Endothelial cell of umbilical vein (primary cell): ENCODE results near the gene MYBBP1A. TPM values are rescaled to one million over a fixed set of nuclear protein-coding genes. Genes with fewer than 3 reads are reported as not detected.
A peak's percentile ranks its signal among the peaks of the same experiment; 100 is the strongest.

ENCODE experiments used
- BruUV-seq: library from RNA; stranded (reverse); fragments of 400-500 nt; replicated peaks from 2 replicates; lab custom pipeline; 2021; lab: Mats Ljungman, UMichigan
- CTCF ChIA-PET: fragments of 300-600, 350-600 bp; sonication (Branson Sonifier 250); formaldehyde crosslinking; loops from one replicate; lab custom pipeline; 2021; ENCODE audit warnings: antibody characterized with exemption, inconsistent platforms; lab: Charles Lee
- POLR2A ChIA-PET: fragments of 300-600, 350-600 bp; sonication (Branson Sonifier 250); formaldehyde crosslinking; loops from one replicate; lab custom pipeline; 2021; ENCODE audit warnings: antibody characterized with exemption, inconsistent platforms; lab: Charles Lee
- DNase-seq: peaks from one replicate; pipeline ENCODE4 v3.0.0-alpha.2; 2011; ENCODE audit warnings: low read depth, low spot score
- FAIRE-seq: peaks from 2 replicates; lab custom pipeline; 2011; peaks lifted over from hg19 to GRCh38; lab: Jason Lieb, UNC
- H2AFZ ChIP-seq: 2 replicates; pipeline ENCODE4 v1.6.0; 2012; ENCODE audit warnings: low read depth, low read length, control low read depth, inconsistent platforms
- H3K27ac ChIP-seq: 2 replicates; pipeline ENCODE4 v1.5.1; 2011; ENCODE audit warnings: low read depth, mild to moderate bottlenecking, control low read depth, low read length, moderate library complexity; ENCODE audit not compliant: insufficient read depth
- H3K27me3 ChIP-seq, 2 experiments: 2 replicates each; pipeline versions ENCODE4 v1.6.0 to v1.6.1; 2011; ENCODE audit warnings: low read length in 2 of 2, mixed read lengths in 1 of 2; ENCODE audit not compliant: control insufficient read depth in 2 of 2, insufficient read depth in 2 of 2
- H3K36me3 ChIP-seq, 2 experiments: 2 replicates in 1 of 2; 3 replicates in 1 of 2; pipeline ENCODE4 v1.5.1; 2011; ENCODE audit warnings: low read length in 2 of 2, mild to moderate bottlenecking in 1 of 2, moderate library complexity in 1 of 2; ENCODE audit not compliant: control insufficient read depth in 2 of 2, insufficient read depth in 2 of 2; ENCODE audit errors: extremely low read depth in 1 of 2
- H3K4me1 ChIP-seq: 3 replicates; pipeline ENCODE4 v1.5.1; 2011; ENCODE audit warnings: mild to moderate bottlenecking, low read length; ENCODE audit not compliant: control insufficient read depth, insufficient read depth; ENCODE audit errors: extremely low read depth
- H3K4me2 ChIP-seq: 2 replicates; pipeline ENCODE4 v1.6.1; 2011; ENCODE audit warnings: low read length, control low read depth, mixed read lengths; ENCODE audit not compliant: insufficient read depth
- H3K4me3 ChIP-seq, 3 experiments: fragments of 200-600 bp in 1 of 3; sonication (generic), shearing (Covaris generic) in 1 of 3; replicated peaks in 1 of 3; 2 replicates each; pipeline ENCODE4 v1.5.1; 2011 to 2016; ENCODE audit warnings: control low read depth in 3 of 3, low read length in 3 of 3, mild to moderate bottlenecking in 2 of 3, inconsistent platforms in 1 of 3, low read depth in 1 of 3, moderate library complexity in 1 of 3; ENCODE audit not compliant: insufficient read depth in 1 of 3
- H3K79me2 ChIP-seq: 2 replicates; pipeline ENCODE4 v1.6.0; 2012; ENCODE audit warnings: low read length, inconsistent platforms; ENCODE audit not compliant: control insufficient read depth, insufficient read depth
- H3K9ac ChIP-seq: replicated peaks from 2 replicates; pipeline ENCODE3; 2011; ENCODE audit warnings: low read length, control low read depth; ENCODE audit not compliant: insufficient read depth; ENCODE audit errors: extremely low read depth
- H3K9me1 ChIP-seq: replicated peaks from 3 replicates; pipeline ENCODE4 v1.6.0; 2011; ENCODE audit warnings: mild to moderate bottlenecking, low read length; ENCODE audit not compliant: control insufficient read depth, insufficient read depth; ENCODE audit errors: extremely low read depth
- H3K9me3 ChIP-seq: replicated peaks from 2 replicates; pipeline ENCODE4 v1.5.1; 2012; ENCODE audit warnings: low read length, inconsistent platforms; ENCODE audit not compliant: control insufficient read depth, insufficient read depth
- H4K20me1 ChIP-seq: replicated peaks from 2 replicates; pipeline ENCODE3; 2011; ENCODE audit warnings: mild to moderate bottlenecking, low read length; ENCODE audit not compliant: control insufficient read depth, insufficient read depth; ENCODE audit errors: extremely low read depth
- CTCF ChIP-seq, 2 donors: IDR thresholded peaks; 1 replicate in 1 of 2; 2 replicates in 1 of 2; pipeline ENCODE4 v1.5.1; 2011; ENCODE audit warnings: low read length in 2 of 2, mild to moderate bottlenecking in 2 of 2, moderate library complexity in 2 of 2, control low read depth in 1 of 2, inconsistent platforms in 1 of 2, low read depth in 1 of 2; ENCODE audit not compliant: insufficient read depth in 1 of 2; ENCODE audit errors: extremely low read depth in 1 of 2
- EZH2 ChIP-seq: IDR thresholded peaks from 2 replicates; pipeline ENCODE4 v1.6.1; 2012; ENCODE audit warnings: borderline replicate concordance, low read depth, mild to moderate bottlenecking, moderate library complexity, low read length, inconsistent platforms; ENCODE audit not compliant: severe bottlenecking
- FOS ChIP-seq: IDR thresholded peaks from 2 replicates; pipeline ENCODE4 v1.6.1; 2011; ENCODE audit warnings: mild to moderate bottlenecking, low read length, moderate library complexity, borderline replicate concordance; ENCODE audit not compliant: insufficient read depth
- GATA2 ChIP-seq: IDR thresholded peaks from 2 replicates; pipeline ENCODE4 v1.7.0; 2011; ENCODE audit warnings: low read depth, mild to moderate bottlenecking, moderate library complexity, mixed read lengths, low read length; ENCODE audit not compliant: insufficient read length, insufficient read depth
- JUN ChIP-seq: IDR thresholded peaks from 2 replicates; pipeline ENCODE4 v1.6.1; 2011; ENCODE audit warnings: borderline replicate concordance, low read depth; ENCODE audit not compliant: insufficient read length, insufficient read depth
- MYC ChIP-seq: IDR thresholded peaks from one replicate; pipeline ENCODE4 v1.6.1; 2011; ENCODE audit warnings: mild to moderate bottlenecking, low read depth, low read length
- POLR2A ChIP-seq: IDR thresholded peaks from 2 replicates; pipeline ENCODE4 v1.6.1; 2012; ENCODE audit warnings: low read depth, mild to moderate bottlenecking, control low read depth, low read length
- POLR2AphosphoS5 ChIP-seq: IDR thresholded peaks from 2 replicates; pipeline ENCODE4 v1.6.1; 2012; ENCODE audit warnings: low read depth, mild to moderate bottlenecking, control low read depth, low read length, moderate library complexity; ENCODE audit not compliant: insufficient read depth
- dilution Hi-C: fragments of 300-500 bp; cut with MboI; formaldehyde crosslinking; loops from one replicate; pipeline ENCODE4 v1.15.0; 2019; ENCODE audit warnings: low sequenced_read_pairs; ENCODE audit not compliant: extremely low pct_ligation_motif_present
- intact Hi-C: fragments of 100-400 bp; cut with micrococcal nuclease; formaldehyde crosslinking; loops from one replicate; pipeline ENCODE4 v1.10.0; 2022
- polyA plus RNA-seq, 4 experiments: library from polyadenylated mRNA; depleted of rRNA in 3 of 4; stranded (reverse) in 3 of 4; unstranded in 1 of 4; fragments of >200 nt; gene quantifications; 2 replicates each; pipeline versions ENCODE4 v1.2.1 to v1.2.3, GENCODE V29; 2011 to 2012; ENCODE audit warnings: missing spikeins in 1 of 4
- total RNA-seq: library from RNA; stranded (reverse); gene quantifications from 2 replicates; pipeline ENCODE4 v1.2.3, GENCODE V29; 2021
- TF ChIP-seq, protein P1 (sequence below): IDR thresholded peaks from 2 replicates; pipeline ENCODE4 v1.6.1; 2011; ENCODE audit not compliant: insufficient read depth, insufficient read length

Gene MYBBP1A
- total and polyA plus RNA-seq, 2 donors (not counting 3 experiments of a cell fraction or from before 2014, with no cell fraction given) = 26.8 to 79.2 TPM

DNA sequence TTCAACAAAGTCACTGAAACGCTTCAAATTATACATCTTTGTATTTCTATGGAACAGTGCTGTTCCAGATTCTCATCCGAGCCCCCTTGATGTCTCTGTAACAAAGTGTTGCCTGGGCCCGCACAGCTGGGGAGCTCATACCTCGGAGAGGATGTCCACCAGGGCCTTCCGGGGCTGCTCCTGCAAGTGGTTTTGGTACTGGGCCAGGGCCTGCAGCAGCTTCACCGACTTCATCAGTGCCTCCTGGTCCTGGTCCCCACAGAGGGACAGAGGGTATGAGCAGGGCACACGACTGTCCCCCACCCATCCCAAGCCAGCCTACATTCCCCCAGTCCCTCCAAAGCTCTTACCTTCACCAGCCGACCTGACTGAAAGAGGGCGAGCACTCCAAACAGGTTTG lies 1.5 kb downstream of the MYBBP1A start:
- H3K27me3 ChIP-seq = no peaks in the 10 kb centered on the region
- H3K4me2 ChIP-seq = peak overlapping the region; percentile 74
- no peak overlapping the region for H3K4me3 ChIP-seq
- H3K4me1 ChIP-seq = peaks cover 17% of the 10 kb centered on the region
- H3K27ac ChIP-seq = no peak overlapping the region
- H3K9me1 ChIP-seq = no peaks in the 10 kb centered on the region
- CTCF ChIA-PET = interaction anchor here (1.1 to 3.9 kb wide), 7 partner anchors 9 to 136 kb away, joined by 3 to 31 read pairs (median 5); no protein-coding TSS in a partner anchor
- intact Hi-C loops = no loop called here
- DNase-seq (no peak), FAIRE-seq (no peak)
- POLR2A ChIA-PET = no interaction called here
- TF ChIP-seq POLR2AphosphoS5 (no peak), POLR2A (no peak), GATA2 (no peak), EZH2 (no peak), FOS (no peak), MYC (no peak), CTCF (IDR thresholded peaks at IDR 0.05; ENCODE audit: extremely low read depth in 1 of 2, insufficient read depth in 1 of 2, low read depth in 1 of 2, low read length in 2 of 2) (no peak), JUN (no peak)
- TF ChIP-seq, protein P1, sequence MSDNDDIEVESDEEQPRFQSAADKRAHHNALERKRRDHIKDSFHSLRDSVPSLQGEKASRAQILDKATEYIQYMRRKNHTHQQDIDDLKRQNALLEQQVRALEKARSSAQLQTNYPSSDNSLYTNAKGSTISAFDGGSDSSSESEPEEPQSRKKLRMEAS = no peak
- H3K9ac ChIP-seq = no peak overlapping the region
- no TSS peak for BruUV-seq
- no peak overlapping the region for H2AFZ ChIP-seq
- H3K36me3 ChIP-seq = peaks cover 2 to 29% of the 10 kb centered on the region in 2 experiments
- no peaks in the 10 kb centered on the region for H4K20me1 ChIP-seq
- no peaks in the 10 kb centered on the region for H3K9me3 ChIP-seq
- H3K79me2 ChIP-seq = peaks cover 20% of the 10 kb centered on the region
- dilution Hi-C loops = no loop called here
